GM12874 (cell line): ENCODE results near the gene PGAM1.

Source experiments
- CTCF ChIP-seq: IDR thresholded peaks from 2 replicates; pipeline ENCODE4 v1.5.1; 2011; ENCODE audit warnings: low read depth, mild to moderate bottlenecking, control low read depth, low read length, moderate library complexity; ENCODE audit not compliant: insufficient read depth

The PGAM1 gene

GRCh38 chr10:97475936-97476594, 50.1 kb downstream of the PGAM1 start:
- TF ChIP-seq CTCF: no peak

- TF ChIP-seq CTCF: no peak
These were observed 53.9 kb downstream of the PGAM1 start for GRCh38 chr10:97479939-97480338.

- no peak for TF ChIP-seq CTCF
These were observed 55.1 kb downstream of the PGAM1 start for GRCh38 chr10:97481071-97481470.

GRCh38 chr10:97482381-97482780, 56.4 kb downstream of the PGAM1 start:
- no peak for TF ChIP-seq CTCF
